GM12878 (cell line): ENCODE data around the gene DRD3. TPM values are rescaled to one million over a fixed set of nuclear protein-coding genes. Genes with fewer than 3 reads are reported as not detected.

Experiments
- ATAC-seq: fragments of 200-7000 bp; cut with Tn5 transposase; 3 replicates; pipeline ENCODE4 v1.9.1; 2020; ENCODE audit warnings: mild to moderate bottlenecking, moderate library complexity
- BruUV-seq: library from RNA; stranded (reverse); fragments of 400-500 nt; replicated peaks from 2 replicates; lab custom pipeline; 2021; lab: Mats Ljungman, UMichigan
- CTCF ChIA-PET: fragments of 300-600 bp; sonication (Branson Sonifier 250); formaldehyde crosslinking; extraction: SDS; loops from one replicate; lab custom pipeline; 2021; ENCODE audit warnings: inconsistent platforms; lab: Yijun Ruan, JAX
- POLR2A ChIA-PET: fragments of 350-600 bp; formaldehyde crosslinking; extraction: SDS; loops from one replicate; lab custom pipeline; 2021; ENCODE audit warnings: inconsistent platforms; lab: Charles Lee
- RAD21 ChIA-PET: fragments of 300-600 bp; sonication (Branson Sonifier 250); formaldehyde crosslinking; loops from one replicate; lab custom pipeline; 2023; ENCODE audit warnings: antibody characterized with exemption; ENCODE audit not compliant: unreplicated experiment; lab: Charles Lee
- SMC1A ChIA-PET: fragments of 300-600 bp; sonication (Branson Sonifier 250); formaldehyde crosslinking; loops from one replicate; lab custom pipeline; 2023; ENCODE audit not compliant: unreplicated experiment, uncharacterized antibody; lab: Charles Lee
- DNase-seq: peaks from one replicate; pipeline ENCODE4 v3.0.0-alpha.2; 2011; ENCODE audit warnings: low read depth, low spot score
- FAIRE-seq: peaks from 3 replicates; lab custom pipeline; 2011; peaks lifted over from hg19 to GRCh38; lab: Jason Lieb, UNC
- H2AFZ ChIP-seq: 2 replicates; pipeline ENCODE4 v1.6.0; 2011; ENCODE audit warnings: low read depth, low read length, control low read depth; ENCODE audit not compliant: control insufficient read depth
- H3K27ac ChIP-seq: 2 replicates; pipeline ENCODE4 v1.5.1; 2011; ENCODE audit warnings: control low read depth; ENCODE audit not compliant: control insufficient read depth, insufficient read depth
- H3K27me3 ChIP-seq, 2 experiments: replicated peaks in 1 of 2; 2 replicates each; pipeline versions ENCODE4 v1.6.0 to v1.6.1; 2011; ENCODE audit warnings: low read length in 1 of 2; ENCODE audit not compliant: control insufficient read depth in 2 of 2, insufficient read depth in 2 of 2
- H3K36me3 ChIP-seq, 2 experiments: 2 replicates each; pipeline ENCODE4 v1.5.1; 2011; ENCODE audit warnings: low read length in 1 of 2; ENCODE audit not compliant: control insufficient read depth in 2 of 2, insufficient read depth in 2 of 2
- H3K4me1 ChIP-seq: 2 replicates; pipeline ENCODE4 v1.6.1; 2011; ENCODE audit warnings: mild to moderate bottlenecking, low read length, moderate library complexity, mixed read lengths; ENCODE audit not compliant: control insufficient read depth, insufficient read depth
- H3K4me2 ChIP-seq: 2 replicates; pipeline ENCODE4 v1.6.0; 2011; ENCODE audit warnings: control low read depth; ENCODE audit not compliant: control insufficient read depth, insufficient read depth
- H3K4me3 ChIP-seq: fragments of 200-600 bp; sonication (generic); 2 replicates; pipeline ENCODE4 v1.5.1; 2016
- H3K79me2 ChIP-seq: 2 replicates; pipeline ENCODE4 v1.6.0; 2011; ENCODE audit warnings: low read length; ENCODE audit not compliant: control insufficient read depth, insufficient read depth
- H3K9ac ChIP-seq: 2 replicates; pipeline ENCODE4 v1.8.0; 2011; ENCODE audit warnings: low read length, control low read depth, mixed read lengths; ENCODE audit not compliant: control insufficient read depth, insufficient read depth
- H3K9me3 ChIP-seq: replicated peaks from 3 replicates; pipeline ENCODE4 v1.5.1; 2011; ENCODE audit warnings: mild to moderate bottlenecking, low read length; ENCODE audit not compliant: control insufficient read depth, insufficient read depth
- H4K20me1 ChIP-seq: 2 replicates; pipeline ENCODE4 v1.6.0; 2011; ENCODE audit not compliant: control insufficient read depth, insufficient read depth
- CREM ChIP-seq: IDR thresholded peaks from 2 replicates; pipeline ENCODE4 v1.6.1; 2014; ENCODE audit warnings: antibody characterized with exemption, low read depth
- DPF2 ChIP-seq: fragments of 450-650 bp; IDR thresholded peaks from 2 replicates; pipeline ENCODE4 v1.6.1; 2017; ENCODE audit warnings: mild to moderate bottlenecking
- EZH2 ChIP-seq: IDR thresholded peaks from 2 replicates; pipeline ENCODE4 v1.6.1; 2012; ENCODE audit warnings: low read depth, mild to moderate bottlenecking, control low read depth, inconsistent platforms, low read length, borderline replicate concordance; ENCODE audit not compliant: control insufficient read depth
- POU2F2 ChIP-seq: IDR thresholded peaks from 3 replicates; pipeline ENCODE4 v1.6.1; 2011; ENCODE audit warnings: low read depth, mild to moderate bottlenecking, low read length, borderline replicate concordance
- RB1 ChIP-seq: fragments of 450-650 bp; formaldehyde crosslinking; IDR thresholded peaks from 2 replicates; pipeline ENCODE4 v1.6.1; 2017; ENCODE audit warnings: mild to moderate bottlenecking, borderline replicate concordance
- ZBED1 ChIP-seq: IDR thresholded peaks from 2 replicates; pipeline ENCODE4 v1.6.1; 2016; ENCODE audit warnings: borderline replicate concordance
- in situ Hi-C: fragments of 300-500 bp; cut with MboI; formaldehyde crosslinking; loops from 9 replicates; pipeline ENCODE4 v1.14.3; 2018; ENCODE audit warnings: mixed read lengths
- intact Hi-C: fragments of 100-400 bp; cut with micrococcal nuclease; formaldehyde crosslinking; loops from one replicate; pipeline ENCODE4 v1.14.2; 2022; ENCODE audit not compliant: unreplicated experiment
- polyA plus RNA-seq, 11 experiments: library from polyadenylated mRNA; depleted of rRNA in 4 of 11; unstranded in 6 of 11; stranded (reverse) in 5 of 11; fragments of >200 nt; fragmentation: Nextera tagmentation in 4 of 11; fragmentation: Illumina TruSeq in 1 of 11; extraction: Ambion mirVana in 4 of 11; extraction: Trizol in 1 of 11; gene quantifications; 1 replicate in 1 of 11; 2 replicates in 10 of 11; pipeline versions ENCODE4 v1.2.1 to v1.2.3, GENCODE V29; 2011 to 2016; ENCODE audit warnings: inconsistent platforms in 2 of 11, missing spikeins in 2 of 11, low read depth in 1 of 11
- total RNA-seq, 4 experiments: library from RNA; depleted of rRNA in 3 of 4; stranded (reverse); fragments of >200 nt in 3 of 4; fragmentation: Illumina TruSeq in 1 of 4; extraction: Trizol in 1 of 4; gene quantifications; 2 replicates each; pipeline versions ENCODE4 v1.2.1 to v1.2.3, GENCODE V29; 2013 to 2021
- TF ChIP-seq, protein P1 (sequence below), 3 experiments: IDR thresholded peaks in 2 of 3; conservative IDR thresholded peaks in 1 of 3; 2 replicates each; pipeline ENCODE4 v1.5.1; 2011; ENCODE audit warnings: low read depth in 3 of 3, low read length in 3 of 3, mild to moderate bottlenecking in 3 of 3, control low read depth in 2 of 3, moderate library complexity in 2 of 3, inconsistent platforms in 1 of 3, mixed read lengths in 1 of 3; ENCODE audit not compliant: control insufficient read depth in 2 of 3, insufficient read depth in 1 of 3; ENCODE audit errors: extremely low read depth in 1 of 3
- TF ChIP-seq, protein P2 (sequence below): fragments of 450-650 bp; IDR thresholded peaks from 2 replicates; pipeline ENCODE4 v1.6.1; 2016; ENCODE audit warnings: mild to moderate bottlenecking
- TF ChIP-seq, protein P3 (sequence below): IDR thresholded peaks from 2 replicates; pipeline ENCODE4 v1.6.1; 2012; ENCODE audit warnings: improper control_type of control experiment, low read depth, low read length; ENCODE audit not compliant: insufficient replicate concordance
- TF ChIP-seq, protein P4 (sequence below): IDR thresholded peaks from 2 replicates; pipeline ENCODE4 v1.6.1; 2011; ENCODE audit warnings: borderline replicate concordance, low read depth, mild to moderate bottlenecking, moderate library complexity, mixed read lengths, low read length; ENCODE audit not compliant: insufficient read depth; ENCODE audit errors: extremely low read length
- TF ChIP-seq, protein P5 (sequence below): fragments of 450-650 bp; IDR thresholded peaks from 2 replicates; pipeline ENCODE4 v1.6.1; 2016; ENCODE audit warnings: mild to moderate bottlenecking

The DRD3 gene
- total and polyA plus RNA-seq, 10 of the 15 experiments (the other 5 are each of a cell fraction or from before 2014, with no cell fraction given): not detected

DNA sequence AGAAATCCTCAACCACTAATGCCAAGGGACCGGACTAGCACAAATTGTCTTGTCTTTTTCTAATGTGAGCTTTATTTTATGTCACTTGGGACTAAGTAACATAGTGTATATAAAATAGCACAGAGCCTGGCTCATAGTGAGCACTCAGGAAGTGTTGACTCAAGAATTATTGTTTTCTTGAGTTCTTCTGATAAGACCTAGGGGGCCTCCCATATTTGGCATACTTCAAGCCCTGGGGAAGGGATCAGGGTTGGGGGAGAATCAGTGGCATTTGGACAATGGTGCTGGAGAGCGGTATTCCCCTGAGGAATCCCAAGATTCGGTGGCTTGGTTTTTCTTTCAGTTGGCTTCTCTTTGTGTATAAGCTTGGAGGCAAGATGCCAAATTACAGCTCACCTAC, 39.2 kb upstream of the DRD3 start (continued):
- TF ChIP-seq, protein P1, sequence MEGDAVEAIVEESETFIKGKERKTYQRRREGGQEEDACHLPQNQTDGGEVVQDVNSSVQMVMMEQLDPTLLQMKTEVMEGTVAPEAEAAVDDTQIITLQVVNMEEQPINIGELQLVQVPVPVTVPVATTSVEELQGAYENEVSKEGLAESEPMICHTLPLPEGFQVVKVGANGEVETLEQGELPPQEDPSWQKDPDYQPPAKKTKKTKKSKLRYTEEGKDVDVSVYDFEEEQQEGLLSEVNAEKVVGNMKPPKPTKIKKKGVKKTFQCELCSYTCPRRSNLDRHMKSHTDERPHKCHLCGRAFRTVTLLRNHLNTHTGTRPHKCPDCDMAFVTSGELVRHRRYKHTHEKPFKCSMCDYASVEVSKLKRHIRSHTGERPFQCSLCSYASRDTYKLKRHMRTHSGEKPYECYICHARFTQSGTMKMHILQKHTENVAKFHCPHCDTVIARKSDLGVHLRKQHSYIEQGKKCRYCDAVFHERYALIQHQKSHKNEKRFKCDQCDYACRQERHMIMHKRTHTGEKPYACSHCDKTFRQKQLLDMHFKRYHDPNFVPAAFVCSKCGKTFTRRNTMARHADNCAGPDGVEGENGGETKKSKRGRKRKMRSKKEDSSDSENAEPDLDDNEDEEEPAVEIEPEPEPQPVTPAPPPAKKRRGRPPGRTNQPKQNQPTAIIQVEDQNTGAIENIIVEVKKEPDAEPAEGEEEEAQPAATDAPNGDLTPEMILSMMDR (IDR thresholded peaks at IDR 0.05 in 2 of 3, conservative IDR thresholded peaks at IDR 0.05 in 1 of 3; ENCODE audit: control insufficient read depth in 2 of 3, extremely low read depth in 1 of 3, insufficient read depth in 1 of 3, low read depth in 3 of 3, low read length in 3 of 3): no peak

DNA sequence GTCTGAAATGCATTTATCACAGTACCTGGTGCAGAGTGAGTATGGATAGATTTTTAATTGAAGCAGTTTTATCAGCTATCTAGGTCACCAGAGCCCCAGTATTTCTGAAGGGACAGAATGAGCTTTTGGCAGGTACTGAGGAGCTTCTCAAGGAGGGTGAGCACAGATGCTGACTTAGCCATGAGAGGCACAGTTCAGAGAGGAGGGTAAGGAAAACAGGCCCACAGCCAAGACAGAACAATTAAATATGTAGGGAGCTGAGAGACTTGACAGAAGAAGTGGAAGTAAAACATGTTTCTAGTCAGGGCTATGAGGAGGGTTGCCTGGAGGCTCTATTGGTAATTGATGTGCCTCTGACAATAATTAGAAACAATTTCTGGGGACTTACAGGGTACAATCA, 38.4 kb upstream of the DRD3 start:
- in situ Hi-C loops (no loop called here), intact Hi-C loops (loop anchor here (10.0 kb wide), 1 partner anchor 472 kb away; the partner anchor contains the start of genes ATP6V1A and NAA50)
- Histone ChIP-seq H3K27ac (no peak overlapping the region), H3K36me3 (no peaks in the 10 kb centered on the region), H3K79me2 (no peaks in the 10 kb centered on the region), H3K9me3 (no peaks in the 10 kb centered on the region), H2AFZ (no peak overlapping the region), H4K20me1 (no peaks in the 10 kb centered on the region), H3K4me1 (peaks cover 20% of the 10 kb centered on the region), H3K9ac (no peak overlapping the region), H3K27me3 (no peaks in the 10 kb centered on the region), H3K4me2 (no peak overlapping the region), H3K4me3 (no peak overlapping the region)
- RAD21 ChIA-PET: no interaction called here
- ATAC-seq: no peak
- no peak for FAIRE-seq
- no peak for DNase-seq
- POLR2A ChIA-PET: interaction anchor here (0.5 kb wide), 1 partner anchor 458 kb away, joined by 4 read pairs; no protein-coding TSS in a partner anchor
- SMC1A ChIA-PET: interaction anchor here (0.9 to 1.2 kb wide), 2 partner anchors 10 to 247 kb away, joined by 3 read pairs; no protein-coding TSS in a partner anchor
- CTCF ChIA-PET: interaction anchor here (1.4 to 1.6 kb wide), 2 partner anchors 10 to 74 kb away, joined by 3 to 5 read pairs; no protein-coding TSS in a partner anchor
- BruUV-seq: no TSS peak
- TF ChIP-seq, protein P2, sequence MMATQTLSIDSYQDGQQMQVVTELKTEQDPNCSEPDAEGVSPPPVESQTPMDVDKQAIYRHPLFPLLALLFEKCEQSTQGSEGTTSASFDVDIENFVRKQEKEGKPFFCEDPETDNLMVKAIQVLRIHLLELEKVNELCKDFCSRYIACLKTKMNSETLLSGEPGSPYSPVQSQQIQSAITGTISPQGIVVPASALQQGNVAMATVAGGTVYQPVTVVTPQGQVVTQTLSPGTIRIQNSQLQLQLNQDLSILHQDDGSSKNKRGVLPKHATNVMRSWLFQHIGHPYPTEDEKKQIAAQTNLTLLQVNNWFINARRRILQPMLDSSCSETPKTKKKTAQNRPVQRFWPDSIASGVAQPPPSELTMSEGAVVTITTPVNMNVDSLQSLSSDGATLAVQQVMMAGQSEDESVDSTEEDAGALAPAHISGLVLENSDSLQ: no peak
- TF ChIP-seq RB1: no peak
- TF ChIP-seq, protein P3, sequence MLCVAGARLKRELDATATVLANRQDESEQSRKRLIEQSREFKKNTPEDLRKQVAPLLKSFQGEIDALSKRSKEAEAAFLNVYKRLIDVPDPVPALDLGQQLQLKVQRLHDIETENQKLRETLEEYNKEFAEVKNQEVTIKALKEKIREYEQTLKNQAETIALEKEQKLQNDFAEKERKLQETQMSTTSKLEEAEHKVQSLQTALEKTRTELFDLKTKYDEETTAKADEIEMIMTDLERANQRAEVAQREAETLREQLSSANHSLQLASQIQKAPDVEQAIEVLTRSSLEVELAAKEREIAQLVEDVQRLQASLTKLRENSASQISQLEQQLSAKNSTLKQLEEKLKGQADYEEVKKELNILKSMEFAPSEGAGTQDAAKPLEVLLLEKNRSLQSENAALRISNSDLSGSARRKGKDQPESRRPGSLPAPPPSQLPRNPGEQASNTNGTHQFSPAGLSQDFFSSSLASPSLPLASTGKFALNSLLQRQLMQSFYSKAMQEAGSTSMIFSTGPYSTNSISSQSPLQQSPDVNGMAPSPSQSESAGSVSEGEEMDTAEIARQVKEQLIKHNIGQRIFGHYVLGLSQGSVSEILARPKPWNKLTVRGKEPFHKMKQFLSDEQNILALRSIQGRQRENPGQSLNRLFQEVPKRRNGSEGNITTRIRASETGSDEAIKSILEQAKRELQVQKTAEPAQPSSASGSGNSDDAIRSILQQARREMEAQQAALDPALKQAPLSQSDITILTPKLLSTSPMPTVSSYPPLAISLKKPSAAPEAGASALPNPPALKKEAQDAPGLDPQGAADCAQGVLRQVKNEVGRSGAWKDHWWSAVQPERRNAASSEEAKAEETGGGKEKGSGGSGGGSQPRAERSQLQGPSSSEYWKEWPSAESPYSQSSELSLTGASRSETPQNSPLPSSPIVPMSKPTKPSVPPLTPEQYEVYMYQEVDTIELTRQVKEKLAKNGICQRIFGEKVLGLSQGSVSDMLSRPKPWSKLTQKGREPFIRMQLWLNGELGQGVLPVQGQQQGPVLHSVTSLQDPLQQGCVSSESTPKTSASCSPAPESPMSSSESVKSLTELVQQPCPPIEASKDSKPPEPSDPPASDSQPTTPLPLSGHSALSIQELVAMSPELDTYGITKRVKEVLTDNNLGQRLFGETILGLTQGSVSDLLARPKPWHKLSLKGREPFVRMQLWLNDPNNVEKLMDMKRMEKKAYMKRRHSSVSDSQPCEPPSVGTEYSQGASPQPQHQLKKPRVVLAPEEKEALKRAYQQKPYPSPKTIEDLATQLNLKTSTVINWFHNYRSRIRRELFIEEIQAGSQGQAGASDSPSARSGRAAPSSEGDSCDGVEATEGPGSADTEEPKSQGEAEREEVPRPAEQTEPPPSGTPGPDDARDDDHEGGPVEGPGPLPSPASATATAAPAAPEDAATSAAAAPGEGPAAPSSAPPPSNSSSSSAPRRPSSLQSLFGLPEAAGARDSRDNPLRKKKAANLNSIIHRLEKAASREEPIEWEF: no peak
- TF ChIP-seq, protein P4, sequence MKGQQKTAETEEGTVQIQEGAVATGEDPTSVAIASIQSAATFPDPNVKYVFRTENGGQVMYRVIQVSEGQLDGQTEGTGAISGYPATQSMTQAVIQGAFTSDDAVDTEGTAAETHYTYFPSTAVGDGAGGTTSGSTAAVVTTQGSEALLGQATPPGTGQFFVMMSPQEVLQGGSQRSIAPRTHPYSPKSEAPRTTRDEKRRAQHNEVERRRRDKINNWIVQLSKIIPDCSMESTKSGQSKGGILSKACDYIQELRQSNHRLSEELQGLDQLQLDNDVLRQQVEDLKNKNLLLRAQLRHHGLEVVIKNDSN: no peak
- no peak for TF ChIP-seq ZBED1
- TF ChIP-seq, protein P5, sequence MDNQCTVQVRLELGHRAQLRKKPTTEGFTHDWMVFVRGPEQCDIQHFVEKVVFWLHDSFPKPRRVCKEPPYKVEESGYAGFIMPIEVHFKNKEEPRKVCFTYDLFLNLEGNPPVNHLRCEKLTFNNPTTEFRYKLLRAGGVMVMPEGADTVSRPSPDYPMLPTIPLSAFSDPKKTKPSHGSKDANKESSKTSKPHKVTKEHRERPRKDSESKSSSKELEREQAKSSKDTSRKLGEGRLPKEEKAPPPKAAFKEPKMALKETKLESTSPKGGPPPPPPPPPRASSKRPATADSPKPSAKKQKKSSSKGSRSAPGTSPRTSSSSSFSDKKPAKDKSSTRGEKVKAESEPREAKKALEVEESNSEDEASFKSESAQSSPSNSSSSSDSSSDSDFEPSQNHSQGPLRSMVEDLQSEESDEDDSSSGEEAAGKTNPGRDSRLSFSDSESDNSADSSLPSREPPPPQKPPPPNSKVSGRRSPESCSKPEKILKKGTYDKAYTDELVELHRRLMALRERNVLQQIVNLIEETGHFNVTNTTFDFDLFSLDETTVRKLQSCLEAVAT: no peak
- no peak for TF ChIP-seq DPF2
- no peak for TF ChIP-seq EZH2
- TF ChIP-seq CREM: no peak
- TF ChIP-seq POU2F2: no peak
